Measurements from ENCODE around the gene NFATC1.

GRCh38 chr18:79491081-79491551 lies 95.4 kb downstream of the NFATC1 start:
- TF ChIP-seq, protein P1, sequence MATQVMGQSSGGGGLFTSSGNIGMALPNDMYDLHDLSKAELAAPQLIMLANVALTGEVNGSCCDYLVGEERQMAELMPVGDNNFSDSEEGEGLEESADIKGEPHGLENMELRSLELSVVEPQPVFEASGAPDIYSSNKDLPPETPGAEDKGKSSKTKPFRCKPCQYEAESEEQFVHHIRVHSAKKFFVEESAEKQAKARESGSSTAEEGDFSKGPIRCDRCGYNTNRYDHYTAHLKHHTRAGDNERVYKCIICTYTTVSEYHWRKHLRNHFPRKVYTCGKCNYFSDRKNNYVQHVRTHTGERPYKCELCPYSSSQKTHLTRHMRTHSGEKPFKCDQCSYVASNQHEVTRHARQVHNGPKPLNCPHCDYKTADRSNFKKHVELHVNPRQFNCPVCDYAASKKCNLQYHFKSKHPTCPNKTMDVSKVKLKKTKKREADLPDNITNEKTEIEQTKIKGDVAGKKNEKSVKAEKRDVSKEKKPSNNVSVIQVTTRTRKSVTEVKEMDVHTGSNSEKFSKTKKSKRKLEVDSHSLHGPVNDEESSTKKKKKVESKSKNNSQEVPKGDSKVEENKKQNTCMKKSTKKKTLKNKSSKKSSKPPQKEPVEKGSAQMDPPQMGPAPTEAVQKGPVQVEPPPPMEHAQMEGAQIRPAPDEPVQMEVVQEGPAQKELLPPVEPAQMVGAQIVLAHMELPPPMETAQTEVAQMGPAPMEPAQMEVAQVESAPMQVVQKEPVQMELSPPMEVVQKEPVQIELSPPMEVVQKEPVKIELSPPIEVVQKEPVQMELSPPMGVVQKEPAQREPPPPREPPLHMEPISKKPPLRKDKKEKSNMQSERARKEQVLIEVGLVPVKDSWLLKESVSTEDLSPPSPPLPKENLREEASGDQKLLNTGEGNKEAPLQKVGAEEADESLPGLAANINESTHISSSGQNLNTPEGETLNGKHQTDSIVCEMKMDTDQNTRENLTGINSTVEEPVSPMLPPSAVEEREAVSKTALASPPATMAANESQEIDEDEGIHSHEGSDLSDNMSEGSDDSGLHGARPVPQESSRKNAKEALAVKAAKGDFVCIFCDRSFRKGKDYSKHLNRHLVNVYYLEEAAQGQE (IDR thresholded peaks at IDR 0.05; ENCODE audit: insufficient read depth in 1 of 2, low read depth in 2 of 2, low read length in 2 of 2) = no peak
- no peak for TF ChIP-seq POLR2AphosphoS5 (IDR thresholded peaks at IDR 0.05; ENCODE audit: low read depth, low read length)
